Measurements from ENCODE around the gene KCTD18.

Gene KCTD18

DNA sequence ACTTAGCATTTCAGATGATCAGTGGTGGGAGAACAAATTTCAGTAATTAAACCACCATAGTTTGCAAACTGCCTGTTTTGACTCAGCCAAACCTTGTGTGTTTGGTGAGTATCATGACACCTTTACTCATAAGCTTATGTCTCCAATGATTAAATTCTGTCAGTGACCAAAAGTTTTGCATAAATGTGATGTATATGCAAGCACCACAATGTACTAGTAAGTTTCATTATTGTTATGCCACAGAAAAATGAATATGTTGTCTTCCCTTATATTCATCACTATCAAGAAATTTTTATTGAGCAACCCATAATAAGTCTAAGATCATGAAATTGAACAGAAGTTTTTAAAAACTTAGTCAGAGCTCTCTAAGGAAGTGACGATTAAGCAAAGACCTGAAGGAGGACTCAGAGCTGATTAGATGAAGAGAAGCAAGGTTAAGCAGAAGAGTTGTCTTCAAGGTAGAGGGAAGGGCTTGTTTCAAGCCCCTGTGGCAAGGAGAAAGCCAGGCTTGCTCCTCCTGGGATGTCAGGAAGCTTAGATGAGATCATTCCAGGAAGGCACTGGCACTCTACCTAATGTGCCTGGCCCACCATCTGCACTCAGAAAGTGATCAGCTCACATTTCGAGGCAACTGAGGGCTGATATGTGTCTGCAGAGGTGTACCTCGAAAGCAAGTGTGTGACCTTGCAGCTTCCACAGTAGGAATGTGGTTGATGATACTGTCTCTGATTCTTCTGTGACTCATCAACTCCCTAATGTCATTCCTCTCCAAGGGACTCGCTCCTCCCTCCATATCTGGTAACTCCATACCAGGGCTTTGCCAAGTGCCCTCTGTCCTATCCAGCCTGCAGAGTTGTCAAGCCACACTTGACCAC lies 54.7 kb downstream of the KCTD18 start:
- DNase-seq (ENCODE audit: low spot score) = no peak

DNA sequence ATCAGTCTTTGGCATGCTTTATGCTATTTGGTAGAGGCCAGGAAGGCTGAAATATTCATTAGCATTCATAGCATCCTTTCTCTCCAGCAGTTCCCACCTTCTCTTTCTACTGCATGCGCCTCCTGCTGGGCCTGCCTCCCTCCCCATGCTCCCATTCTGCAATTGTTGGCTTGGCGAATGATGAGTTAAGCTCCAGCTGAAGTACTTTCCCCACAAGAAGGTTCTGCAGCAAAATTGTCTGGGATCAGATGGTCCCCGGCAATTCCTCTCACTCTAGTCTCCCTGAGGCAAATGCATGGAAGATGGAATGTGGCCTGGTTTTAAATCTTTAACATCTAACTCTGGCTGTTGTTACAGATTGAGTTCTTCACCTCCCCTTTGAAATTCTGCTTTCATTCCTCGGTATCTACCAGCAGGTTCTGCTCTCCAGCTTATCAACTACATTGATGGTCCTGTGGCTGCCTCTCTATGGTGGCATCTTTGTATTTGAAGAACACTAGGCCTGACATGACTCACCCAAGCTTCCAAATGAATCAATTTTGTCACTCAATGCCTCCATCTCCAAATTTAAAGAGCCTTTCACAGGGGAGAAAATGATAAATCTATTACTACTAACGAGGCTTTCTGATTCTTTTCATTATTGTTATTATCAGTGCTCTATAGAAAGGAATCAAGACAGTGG lies 55.9 kb downstream of the KCTD18 start:
- no peak for DNase-seq (ENCODE audit: low spot score)

DNA sequence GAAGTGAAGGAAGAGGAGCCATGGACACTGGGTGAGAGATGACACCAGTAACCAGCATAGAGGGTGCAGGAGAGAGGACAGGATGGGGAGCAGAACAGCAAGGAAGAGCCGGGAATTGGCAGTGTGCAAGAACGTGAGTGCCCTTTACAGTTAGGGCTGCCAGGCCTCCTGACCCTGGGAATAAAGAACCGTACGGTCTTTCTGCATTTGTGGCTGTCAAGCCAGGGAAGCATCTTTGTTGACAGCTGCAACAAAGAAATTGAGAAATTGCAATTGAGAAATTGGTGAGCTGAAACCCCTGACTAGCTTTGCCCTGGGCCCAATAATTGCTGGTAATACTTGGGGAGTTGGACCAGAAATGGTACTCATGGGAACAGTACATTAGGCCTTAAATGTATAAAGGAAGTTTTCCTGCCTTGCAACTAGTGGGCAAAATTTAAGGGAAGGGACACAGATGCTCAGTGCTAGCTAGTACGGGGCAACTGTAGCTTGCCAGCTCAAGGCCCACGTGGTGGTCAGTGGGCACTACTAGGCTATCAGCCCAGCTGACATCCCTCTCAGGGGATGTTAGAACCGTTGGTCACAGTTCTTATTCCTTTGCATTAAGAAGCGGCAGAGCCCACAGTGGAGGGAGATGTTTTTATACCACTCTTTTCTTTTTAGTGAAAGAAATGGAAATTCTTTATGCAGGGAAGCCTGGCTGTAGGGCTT lies 56.6 kb downstream of the KCTD18 start:
- no peak for DNase-seq (ENCODE audit: low spot score)

DNA sequence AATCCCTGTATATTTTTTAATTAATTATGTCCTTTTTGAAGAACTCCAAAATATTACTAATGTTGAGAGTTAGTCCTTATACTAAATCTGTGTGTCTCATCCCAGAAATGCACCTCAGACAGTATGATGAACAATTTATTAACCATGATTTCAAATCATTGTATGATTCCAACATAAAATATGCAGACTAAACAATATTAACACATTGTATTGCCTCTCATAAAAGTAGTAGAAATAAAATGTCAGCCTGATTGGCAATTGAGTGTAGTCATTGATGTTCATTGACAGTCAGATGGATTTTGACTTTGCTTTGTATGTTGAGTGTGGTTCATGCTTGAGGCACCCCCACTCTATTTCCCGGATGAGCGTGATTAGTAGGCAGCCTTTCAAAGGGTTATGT lies 57.5 kb downstream of the KCTD18 start:
- no peak for DNase-seq (ENCODE audit: low spot score)

DNA sequence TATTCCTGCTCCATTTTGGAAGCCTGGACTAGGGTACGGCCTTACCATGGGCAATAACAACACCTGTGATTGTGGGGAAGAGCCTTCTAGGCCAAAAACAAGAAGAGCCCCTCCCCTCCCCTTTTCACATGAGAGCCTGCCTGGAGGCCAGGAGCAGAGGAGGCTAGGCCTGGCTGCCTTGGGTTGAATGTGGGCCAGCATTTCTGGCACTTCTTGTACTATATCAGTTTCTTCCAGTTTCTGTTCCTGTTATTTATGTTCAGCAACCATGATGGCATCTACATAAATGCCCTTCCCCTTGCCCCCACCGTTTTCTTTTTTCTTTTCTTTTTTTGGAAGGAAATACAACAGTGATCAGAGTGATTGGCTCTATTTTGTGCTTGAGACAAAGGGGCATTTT lies 58.4 kb downstream of the KCTD18 start:
- DNase-seq (ENCODE audit: low spot score) = no peak

DNA sequence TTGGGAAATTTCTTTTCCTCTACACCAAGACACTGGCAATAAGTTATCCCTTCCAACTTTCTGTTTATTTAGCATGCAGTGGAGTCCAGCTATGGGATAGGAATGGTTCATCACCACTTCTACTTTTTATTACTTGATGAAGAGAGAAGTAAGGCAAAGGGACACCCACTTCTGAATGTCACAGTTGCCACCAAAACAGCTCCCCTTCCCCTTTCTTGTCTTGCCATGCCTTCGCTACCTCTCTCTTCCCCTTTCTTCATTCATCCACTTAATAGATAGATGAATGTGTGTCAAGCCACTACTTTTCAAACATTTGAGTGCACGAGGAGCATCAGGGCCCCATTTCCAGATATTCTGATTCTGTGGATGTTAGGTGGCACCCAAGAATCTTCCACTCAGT lies 59.6 kb downstream of the KCTD18 start:
- DNase-seq (ENCODE audit: low spot score) = no peak

DNA sequence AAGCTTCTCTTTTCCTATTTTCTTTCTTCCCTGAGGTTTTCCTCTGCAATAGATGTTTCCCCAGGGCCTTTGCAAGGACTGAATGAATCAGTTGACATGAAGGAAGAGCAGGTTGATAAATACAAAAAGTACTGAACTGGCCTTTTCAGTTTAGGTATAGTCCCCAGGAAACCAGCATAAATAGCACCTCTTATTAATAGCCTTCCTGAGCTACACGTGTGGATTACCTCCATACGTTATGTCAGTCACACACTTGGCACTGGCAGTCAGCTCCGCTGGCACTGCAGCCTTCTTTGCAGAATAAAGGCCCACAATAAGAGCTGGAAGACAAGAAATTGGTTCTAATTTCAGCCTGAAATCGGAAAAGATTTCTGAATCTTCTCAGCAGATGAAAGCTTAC lies 60.7 kb downstream of the KCTD18 start:
- DNase-seq (ENCODE audit: low spot score) = no peak

DNA sequence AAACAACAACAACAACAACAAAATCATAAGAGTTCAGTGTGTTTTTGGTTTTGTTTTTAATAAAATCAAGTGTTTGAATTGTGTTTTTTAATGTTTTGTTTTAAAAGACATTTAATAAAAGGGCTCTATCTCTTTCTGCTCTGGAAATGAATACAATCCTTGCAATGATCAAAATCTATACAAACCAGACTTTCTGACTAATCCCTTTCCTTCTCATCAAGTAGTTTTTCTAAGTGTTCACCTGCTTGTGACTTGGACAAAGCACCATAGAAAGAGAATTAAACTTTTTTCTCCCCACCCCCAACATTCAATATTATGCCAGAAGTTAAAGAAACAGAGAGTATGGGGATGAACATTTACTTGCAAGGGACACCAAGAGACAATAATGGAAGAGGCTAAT lies 61.4 kb downstream of the KCTD18 start:
- DNase-seq (ENCODE audit: low spot score) = no peak

DNA sequence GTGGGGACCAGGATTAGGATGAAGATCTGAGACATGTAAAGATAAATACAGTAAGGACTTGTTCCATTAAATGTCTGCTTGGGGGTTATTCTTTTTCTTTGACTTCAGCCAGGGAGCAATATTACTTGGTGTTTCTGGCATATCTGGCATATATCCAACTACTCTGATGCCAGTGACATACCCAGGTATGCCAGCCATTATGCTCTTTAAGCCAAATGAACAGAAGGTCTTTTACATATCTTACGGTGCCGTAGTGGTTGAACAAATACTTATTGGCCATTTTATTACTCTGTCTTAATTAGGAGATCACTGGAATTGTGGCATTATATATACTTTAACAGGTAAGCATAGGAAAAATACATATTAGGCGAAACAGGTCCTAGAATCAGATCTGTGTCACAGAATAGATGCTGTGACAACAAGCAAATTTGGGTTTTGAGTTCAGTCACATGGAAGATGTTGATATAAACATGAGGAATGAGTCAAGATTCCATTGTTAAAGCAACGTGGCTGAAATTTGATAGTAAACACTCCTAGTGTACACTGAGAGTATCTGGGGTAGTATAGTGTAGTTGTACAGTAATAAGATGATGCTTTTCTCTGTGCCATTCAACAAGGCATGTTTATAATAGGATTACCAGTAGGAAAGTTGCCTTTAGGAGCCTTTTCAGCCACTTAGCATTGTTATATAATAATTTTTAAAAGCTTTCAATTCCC lies 62.6 kb downstream of the KCTD18 start:
- DNase-seq (ENCODE audit: low spot score) = no peak

DNA sequence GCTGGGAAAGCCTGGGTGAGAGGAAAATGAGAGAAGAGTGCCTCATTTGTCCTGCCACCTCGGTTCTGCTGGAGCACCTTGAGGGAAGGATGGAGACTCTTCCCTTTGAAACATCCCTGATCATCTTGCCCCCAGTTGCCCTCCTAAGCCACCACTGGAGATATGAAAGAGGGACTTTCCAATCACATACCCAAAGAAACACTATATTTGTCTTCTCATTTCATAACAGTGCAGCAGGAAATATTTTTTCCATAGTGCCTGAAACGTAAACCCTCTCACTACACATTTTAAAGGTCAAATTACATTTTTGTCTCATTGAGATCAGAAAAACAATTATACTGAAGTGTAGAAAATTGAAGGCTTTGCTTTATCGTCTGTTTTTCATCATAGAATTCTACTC lies 63.3 kb downstream of the KCTD18 start:
- no peak for DNase-seq (ENCODE audit: low spot score)

DNA sequence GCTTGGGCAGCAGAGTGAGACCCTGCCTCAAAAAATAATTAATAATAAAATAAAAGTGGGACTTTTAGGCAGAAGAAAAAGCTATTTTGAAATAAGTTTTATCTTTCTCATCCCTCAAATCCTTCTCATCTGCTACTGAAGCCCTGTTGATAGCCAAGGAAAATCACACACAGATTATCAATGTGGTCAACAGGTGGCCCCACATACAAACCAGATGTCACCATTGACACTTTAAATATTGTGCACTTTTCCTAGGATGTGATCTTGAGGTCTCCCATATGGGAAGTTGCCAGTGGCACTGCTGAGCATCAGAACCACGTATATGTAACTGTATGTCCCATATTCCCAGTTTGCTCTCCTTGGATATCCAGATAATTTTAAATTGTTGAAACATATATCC lies 64.6 kb downstream of the KCTD18 start:
- DNase-seq (ENCODE audit: low spot score) = no peak

DNA sequence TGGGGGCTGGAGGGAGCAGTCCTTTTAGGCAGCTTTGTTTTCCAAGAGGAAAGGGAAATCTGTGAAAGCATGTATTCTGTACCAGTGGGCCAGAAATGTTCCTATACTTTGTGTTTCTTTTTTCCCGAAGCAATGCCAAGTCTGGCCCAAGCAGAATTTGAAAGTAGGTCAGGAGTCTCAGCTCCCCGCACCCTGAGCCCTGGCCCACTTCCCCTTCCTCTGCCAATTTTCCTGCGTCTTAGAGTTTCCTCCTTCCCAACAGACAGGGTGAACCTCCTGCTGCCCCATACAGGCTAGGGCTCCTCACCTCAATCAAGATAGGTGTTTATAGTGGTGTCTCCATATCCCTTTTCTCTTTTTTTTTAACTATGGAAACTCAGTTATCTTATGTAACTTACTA lies 65.3 kb downstream of the KCTD18 start:
- DNase-seq (ENCODE audit: low spot score) = no peak

DNA sequence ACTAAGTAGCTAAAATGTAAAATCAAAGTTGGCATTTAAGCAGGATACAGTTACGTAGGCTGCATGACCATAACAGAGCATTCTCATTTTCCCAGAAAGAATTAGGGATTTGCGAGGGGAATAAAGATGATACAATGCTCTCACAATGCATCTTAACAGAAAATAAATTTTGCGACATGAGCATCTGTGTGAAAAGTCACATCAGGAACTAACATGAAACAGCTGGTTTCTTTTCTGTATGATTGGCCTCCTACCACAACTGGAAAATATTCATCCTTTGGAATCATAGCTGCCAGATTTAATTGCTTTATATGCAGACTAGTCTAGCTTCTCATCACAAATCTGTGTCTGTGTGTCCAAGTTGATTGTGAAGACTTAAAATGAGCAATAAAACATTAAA lies 66.0 kb downstream of the KCTD18 start:
- DNase-seq (ENCODE audit: low spot score) = no peak

DNA sequence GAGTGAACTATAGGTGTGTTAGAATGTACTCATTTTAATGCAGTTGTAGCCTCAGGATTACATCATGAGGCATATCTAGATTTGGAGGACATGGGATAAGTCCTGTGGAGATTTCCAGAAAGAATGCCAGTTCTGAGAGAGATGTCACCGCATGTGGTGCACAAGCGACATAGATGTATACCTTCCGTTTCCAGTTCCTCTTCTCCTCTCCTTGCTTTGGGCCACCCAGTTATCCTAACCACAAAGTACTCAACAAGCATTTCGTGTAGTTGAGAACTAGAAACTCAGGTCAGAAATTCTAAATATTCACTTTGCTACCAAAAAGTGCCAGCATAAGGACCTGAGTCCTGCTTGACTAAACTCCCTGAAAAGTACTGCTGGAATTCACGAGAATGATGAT lies 66.5 kb downstream of the KCTD18 start:
- DNase-seq (ENCODE audit: low spot score) = no peak

DNA sequence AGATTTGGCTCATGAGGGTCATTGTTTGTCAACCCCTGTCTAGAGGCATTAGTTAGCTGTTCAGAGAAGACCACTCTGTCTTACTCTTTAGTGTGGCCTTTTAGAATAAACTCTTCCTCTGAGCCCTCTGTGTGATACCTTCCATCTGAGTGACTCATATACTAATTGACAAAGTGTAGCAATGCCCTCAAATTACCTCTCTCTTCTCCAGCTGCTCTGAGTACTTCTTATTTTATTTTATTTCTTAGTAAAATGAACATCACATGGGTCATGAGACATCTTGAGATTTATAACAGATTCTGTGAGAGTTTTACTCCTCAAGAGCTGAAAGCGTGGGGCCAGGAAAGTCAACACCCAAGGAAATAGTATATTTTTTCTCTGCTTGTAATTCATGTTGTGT lies 67.4 kb downstream of the KCTD18 start:
- no peak for DNase-seq (ENCODE audit: low spot score)

DNA sequence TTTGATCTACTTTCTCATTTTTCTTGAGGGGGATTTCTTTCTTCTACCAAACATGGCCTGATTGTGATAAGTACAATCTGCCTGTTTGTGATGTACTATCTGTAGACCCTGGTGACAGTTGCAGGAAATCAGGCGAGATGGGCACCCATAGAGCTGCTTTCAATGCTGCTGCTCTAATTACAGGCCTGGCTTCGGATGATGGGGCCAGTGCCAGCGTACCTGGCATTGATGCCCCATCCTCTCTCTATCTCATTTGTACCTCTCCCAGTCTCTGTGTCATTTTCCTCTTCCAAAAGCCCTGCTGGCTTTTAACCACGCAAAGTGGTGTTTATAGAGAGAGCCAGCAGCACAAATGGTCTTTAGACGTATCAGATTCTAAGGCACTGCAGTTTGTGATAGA lies 69.9 kb downstream of the KCTD18 start:
- no peak for DNase-seq (ENCODE audit: low spot score)
